Loucy (cell line): Measurements from ENCODE around the gene SCN8A.
A peak's percentile ranks its signal among the peaks of the same experiment; 100 is the strongest.

Source experiments
- H2AFZ ChIP-seq: fragments of 200-600 bp; sonication (generic); 2 replicates; pipeline ENCODE4 v1.6.0; 2016; ENCODE audit warnings: antibody characterized with exemption, mild to moderate bottlenecking, low read length, moderate library complexity
- H3F3A ChIP-seq: fragments of 200-600 bp; 2 replicates; pipeline ENCODE4 v1.6.0; 2016; ENCODE audit warnings: antibody characterized with exemption, low read depth, mild to moderate bottlenecking
- H3K27me3 ChIP-seq: fragments of 200-600 bp; sonication (generic); 2 replicates; pipeline ENCODE4 v1.6.1; 2014; ENCODE audit warnings: low read length, mild to moderate bottlenecking; ENCODE audit not compliant: insufficient read depth, poor library complexity, severe bottlenecking
- H3K36me3 ChIP-seq: fragments of 200-600 bp; sonication (generic); 2 replicates; pipeline ENCODE4 v1.6.1; 2016; ENCODE audit warnings: low read length; ENCODE audit not compliant: insufficient read depth
- H3K4me1 ChIP-seq: fragments of 200-600 bp; sonication (generic); 2 replicates; pipeline ENCODE4 v1.5.1; 2014; ENCODE audit warnings: low read length, mild to moderate bottlenecking; ENCODE audit not compliant: insufficient read depth, poor library complexity, severe bottlenecking
- H3K4me2 ChIP-seq: fragments of 200-600 bp; sonication (generic); 2 replicates; pipeline ENCODE4 v1.6.0; 2014; ENCODE audit warnings: antibody characterized with exemption, low read length, low read depth, mild to moderate bottlenecking; ENCODE audit not compliant: poor library complexity, severe bottlenecking
- H3K4me3 ChIP-seq: fragments of 200-600 bp; sonication (generic); 2 replicates; pipeline ENCODE4 v1.5.1; 2014; ENCODE audit warnings: low read length, mild to moderate bottlenecking, mixed read lengths; ENCODE audit not compliant: poor library complexity, severe bottlenecking
- H3K79me2 ChIP-seq: fragments of 200-600 bp; sonication (generic); 2 replicates; pipeline ENCODE4 v1.6.1; 2014; ENCODE audit warnings: low read length; ENCODE audit not compliant: insufficient read depth
- H3K9ac ChIP-seq: fragments of 200-600 bp; sonication (generic); 2 replicates; pipeline ENCODE4 v1.6.0; 2014; ENCODE audit warnings: mild to moderate bottlenecking, low read depth, low read length, moderate library complexity; ENCODE audit not compliant: poor library complexity, severe bottlenecking
- H3K9me2 ChIP-seq: fragments of 200-600 bp; sonication (generic); replicated peaks from 2 replicates; pipeline ENCODE4 v1.6.1; 2016; ENCODE audit warnings: low read depth, low read length, mixed read lengths
- H3K9me3 ChIP-seq: fragments of 200-600 bp; sonication (generic); 2 replicates; pipeline ENCODE4 v1.6.1; 2014; ENCODE audit warnings: mild to moderate bottlenecking, antibody characterized with exemption, low read length, low read depth; ENCODE audit not compliant: insufficient read depth
- H4K20me1 ChIP-seq: fragments of 200-600 bp; sonication (generic); 2 replicates; pipeline ENCODE4 v1.6.0; 2014; ENCODE audit warnings: antibody characterized with exemption, low read length, mild to moderate bottlenecking; ENCODE audit not compliant: insufficient read depth, poor library complexity, severe bottlenecking
- CTCF ChIP-seq: fragments of 200-600 bp; sonication (generic); conservative IDR thresholded peaks from 2 replicates; pipeline ENCODE4 v1.5.1; 2014; ENCODE audit warnings: mild to moderate bottlenecking, antibody characterized with exemption, low read length
- EZH2phosphoT487 ChIP-seq: fragments of 200-600 bp; IDR thresholded peaks from 2 replicates; pipeline ENCODE4 v1.6.1; 2018; ENCODE audit warnings: antibody characterized with exemption, mild to moderate bottlenecking, moderate library complexity, borderline replicate concordance

Gene SCN8A

GRCh38 chr12:51591016-51591901 is at the start of gene SCN8A:
Gene SCN8A, plus strand, starts transcription at chr12:51591233. Its CDS starts 71,585 bp downstream, at chr12:51662818.
- TF ChIP-seq CTCF: no peak
- TF ChIP-seq EZH2phosphoT487: no peak
- Histone ChIP-seq H3K9me2 (no peaks in the 10 kb centered on the region), H3K4me1 (peaks cover 7% of the 10 kb centered on the region), H3K36me3 (no peaks in the 10 kb centered on the region), H3K9ac (peak within 1 kb of the TSS; percentile 58), H3K4me2 (peak within 1 kb of the TSS; percentile 86), H4K20me1 (no peaks in the 10 kb centered on the region), H3K27me3 (no peaks in the 10 kb centered on the region), H3K9me3 (no peaks in the 10 kb centered on the region), H3F3A (peaks cover 9% of the 10 kb centered on the region; the same call in 1 of the 2 replicates), H2AFZ (peak within 1 kb of the TSS; percentile 97), H3K4me3 (peak within 1 kb of the TSS; percentile 81), H3K79me2 (no peaks in the 10 kb centered on the region)

- H3K36me3 ChIP-seq: no peaks in the 10 kb centered on the region
- no peaks in the 10 kb centered on the region for H3K79me2 ChIP-seq
- H3K9ac ChIP-seq: no peak overlapping the region
- no peak overlapping the region for H3K4me3 ChIP-seq
- H3K27me3 ChIP-seq: no peaks in the 10 kb centered on the region
- no peaks in the 10 kb centered on the region for H3F3A ChIP-seq
- no peaks in the 10 kb centered on the region for H3K9me2 ChIP-seq
- no peak overlapping the region for H3K4me2 ChIP-seq
- TF ChIP-seq EZH2phosphoT487: no peak
- TF ChIP-seq CTCF: no peak
- H3K4me1 ChIP-seq: no peaks in the 10 kb centered on the region
- H3K9me3 ChIP-seq: no peaks in the 10 kb centered on the region
- H2AFZ ChIP-seq: no peak overlapping the region
- H4K20me1 ChIP-seq: no peaks in the 10 kb centered on the region
These were observed 44.9 kb upstream of the SCN8A start for GRCh38 chr12:51546097-51546496.

GRCh38 chr12:51547606-51548005 is 43.4 kb upstream of the SCN8A start:
- Histone ChIP-seq H3K36me3 (no peaks in the 10 kb centered on the region), H2AFZ (no peak overlapping the region), H3K9me2 (no peaks in the 10 kb centered on the region), H3K9ac (no peak overlapping the region), H3K79me2 (no peaks in the 10 kb centered on the region), H3K4me1 (no peaks in the 10 kb centered on the region), H4K20me1 (no peaks in the 10 kb centered on the region), H3K4me2 (no peak overlapping the region), H3K9me3 (no peaks in the 10 kb centered on the region), H3F3A (no peaks in the 10 kb centered on the region), H3K4me3 (no peak overlapping the region), H3K27me3 (no peaks in the 10 kb centered on the region)
- no peak for TF ChIP-seq CTCF
- no peak for TF ChIP-seq EZH2phosphoT487
